HG02973 (cell line): ENCODE results near the gene PIWIL1.

Experiments used
- ATAC-seq: cut with Tn5 transposase; IDR thresholded peaks from one replicate; pipeline ENCODE4 v1.9.1; 2021; ENCODE audit warnings: moderate library complexity; ENCODE audit not compliant: unreplicated experiment

Gene PIWIL1

GRCh38 chr12:130337488-130338303 is at the start of gene PIWIL1:
TSS of gene PIWIL1 (plus strand) at chr12:130337887. CDS start at chr12:130342592, 4,705 bp downstream.
- ATAC-seq = no peak

- no peak for ATAC-seq
Observed at GRCh38 chr12:130288206-130288605, 49.5 kb upstream of the PIWIL1 start.

GRCh38 chr12:130288691-130289090 is 49.0 kb upstream of the PIWIL1 start:
- no peak for ATAC-seq

GRCh38 chr12:130290114-130290513 is 47.6 kb upstream of the PIWIL1 start:
- ATAC-seq = no peak

- ATAC-seq = no peak
Observed at GRCh38 chr12:130298322-130299021, 39.2 kb upstream of the PIWIL1 start.

GRCh38 chr12:130299574-130299973 is 38.1 kb upstream of the PIWIL1 start:
- ATAC-seq = no peak

- no peak for ATAC-seq
Observed at GRCh38 chr12:130300090-130300489, 37.6 kb upstream of the PIWIL1 start.

GRCh38 chr12:130300737-130301535 is 36.8 kb upstream of the PIWIL1 start:
- ATAC-seq = no peak

GRCh38 chr12:130301559-130301958 is 36.1 kb upstream of the PIWIL1 start:
- ATAC-seq = no peak

- ATAC-seq = no peak
Observed at GRCh38 chr12:130303781-130304180, 33.9 kb upstream of the PIWIL1 start.

- ATAC-seq = no peak
Observed at GRCh38 chr12:130307859-130308258, 29.8 kb upstream of the PIWIL1 start.

- ATAC-seq = no peak
Observed at GRCh38 chr12:130308393-130308792, 29.3 kb upstream of the PIWIL1 start.

GRCh38 chr12:130316251-130316650 is 21.4 kb upstream of the PIWIL1 start:
- ATAC-seq = no peak

GRCh38 chr12:130320536-130320935 is 17.2 kb upstream of the PIWIL1 start:
- no peak for ATAC-seq

GRCh38 chr12:130322263-130322662 is 15.4 kb upstream of the PIWIL1 start:
- ATAC-seq = no peak

- ATAC-seq = no peak
Observed at GRCh38 chr12:130330685-130331084, 7.0 kb upstream of the PIWIL1 start.

- ATAC-seq = no peak
Observed at GRCh38 chr12:130331146-130331545, 6.5 kb upstream of the PIWIL1 start.

GRCh38 chr12:130333341-130333740 is 4.3 kb upstream of the PIWIL1 start:
- no peak for ATAC-seq

GRCh38 chr12:130334399-130334798 is 3.3 kb upstream of the PIWIL1 start:
- no peak for ATAC-seq

GRCh38 chr12:130334937-130335336 is 2.8 kb upstream of the PIWIL1 start:
- ATAC-seq = no peak
